Measurements from ENCODE around the gene PPP2R5C.

Gene PPP2R5C

GRCh38 chr14:101889366-101889765, 127.9 kb downstream of the PPP2R5C start:
- Histone ChIP-seq H3K36me3 (ENCODE audit: control insufficient read depth in 1 of 2, insufficient read depth in 2 of 2, low read length in 2 of 2) (peaks cover 15 to 61% of the 10 kb centered on the region in 2 donors), H3K27me3 (ENCODE audit: control insufficient read depth in 1 of 2, insufficient read depth in 2 of 2, low read length in 2 of 2) (no peaks in the 10 kb centered on the region), H3K4me1 (ENCODE audit: control insufficient read depth in 1 of 2, insufficient read depth in 2 of 2, low read length in 2 of 2) (peaks cover 5 to 8% of the 10 kb centered on the region in 2 donors), H3K4me3 (ENCODE audit: low read depth in 1 of 2, low read length in 2 of 2) (no peak overlapping the region), H3K9ac (ENCODE audit: low read depth in 1 of 2, low read length in 2 of 2) (no peak overlapping the region), H3K27ac (ENCODE audit: low read depth, low read length) (no peak overlapping the region), H3K9me3 (ENCODE audit: control insufficient read depth in 1 of 2, low read length in 2 of 2) (no peaks in the 10 kb centered on the region)

GRCh38 chr14:101889898-101890297, 128.4 kb downstream of the PPP2R5C start:
- H3K36me3 ChIP-seq (ENCODE audit: control insufficient read depth in 1 of 2, insufficient read depth in 2 of 2, low read length in 2 of 2) = peaks cover 11 to 61% of the 10 kb centered on the region in 2 donors
- H3K27ac ChIP-seq (ENCODE audit: low read depth, low read length) = no peak overlapping the region
- H3K9ac ChIP-seq (ENCODE audit: low read depth in 1 of 2, low read length in 2 of 2) = no peak overlapping the region
- no peaks in the 10 kb centered on the region for H3K27me3 ChIP-seq (ENCODE audit: control insufficient read depth in 1 of 2, insufficient read depth in 2 of 2, low read length in 2 of 2)
- peaks cover 8 to 12% of the 10 kb centered on the region in 2 donors for H3K4me1 ChIP-seq (ENCODE audit: control insufficient read depth in 1 of 2, insufficient read depth in 2 of 2, low read length in 2 of 2)
- H3K9me3 ChIP-seq (ENCODE audit: control insufficient read depth in 1 of 2, low read length in 2 of 2) = no peaks in the 10 kb centered on the region
- no peak overlapping the region for H3K4me3 ChIP-seq (ENCODE audit: low read depth in 1 of 2, low read length in 2 of 2)

- Histone ChIP-seq H3K27ac (ENCODE audit: low read depth, low read length) (no peak overlapping the region), H3K27me3 (ENCODE audit: control insufficient read depth in 1 of 2, insufficient read depth in 2 of 2, low read length in 2 of 2) (no peaks in the 10 kb centered on the region), H3K4me3 (ENCODE audit: low read depth in 1 of 2, low read length in 2 of 2) (no peak overlapping the region), H3K36me3 (ENCODE audit: control insufficient read depth in 1 of 2, insufficient read depth in 2 of 2, low read length in 2 of 2) (peaks cover 10 to 60% of the 10 kb centered on the region in 2 donors), H3K9ac (ENCODE audit: low read depth in 1 of 2, low read length in 2 of 2) (no peak overlapping the region), H3K9me3 (ENCODE audit: control insufficient read depth in 1 of 2, low read length in 2 of 2) (no peaks in the 10 kb centered on the region), H3K4me1 (ENCODE audit: control insufficient read depth in 1 of 2, insufficient read depth in 2 of 2, low read length in 2 of 2) (peaks cover 8 to 15% of the 10 kb centered on the region in 2 donors)
Measured at GRCh38 chr14:101891471-101891870, 130.0 kb downstream of the PPP2R5C start.

- H3K4me1 ChIP-seq (ENCODE audit: control insufficient read depth in 1 of 2, insufficient read depth in 2 of 2, low read length in 2 of 2) = peaks cover 8 to 15% of the 10 kb centered on the region in 2 donors
- no peak overlapping the region for H3K4me3 ChIP-seq (ENCODE audit: low read depth in 1 of 2, low read length in 2 of 2)
- no peaks in the 10 kb centered on the region for H3K27me3 ChIP-seq (ENCODE audit: control insufficient read depth in 1 of 2, insufficient read depth in 2 of 2, low read length in 2 of 2)
- H3K9me3 ChIP-seq (ENCODE audit: control insufficient read depth in 1 of 2, low read length in 2 of 2) = no peaks in the 10 kb centered on the region
- no peak overlapping the region for H3K27ac ChIP-seq (ENCODE audit: low read depth, low read length)
- H3K36me3 ChIP-seq (ENCODE audit: control insufficient read depth in 1 of 2, insufficient read depth in 2 of 2, low read length in 2 of 2) = peaks cover 17 to 55% of the 10 kb centered on the region in 2 donors
- no peak overlapping the region for H3K9ac ChIP-seq (ENCODE audit: low read depth in 1 of 2, low read length in 2 of 2)
Measured at GRCh38 chr14:101893759-101894158, 132.2 kb downstream of the PPP2R5C start.

GRCh38 chr14:101894365-101895081, 133.0 kb downstream of the PPP2R5C start:
- Histone ChIP-seq H3K4me1 (ENCODE audit: control insufficient read depth in 1 of 2, insufficient read depth in 2 of 2, low read length in 2 of 2) (peaks cover 8 to 15% of the 10 kb centered on the region in 2 donors), H3K9me3 (ENCODE audit: control insufficient read depth in 1 of 2, low read length in 2 of 2) (no peaks in the 10 kb centered on the region), H3K4me3 (ENCODE audit: low read depth in 1 of 2, low read length in 2 of 2) (no peak overlapping the region), H3K27ac (ENCODE audit: low read depth, low read length) (no peak overlapping the region), H3K36me3 (ENCODE audit: control insufficient read depth in 1 of 2, insufficient read depth in 2 of 2, low read length in 2 of 2) (peaks cover 24 to 61% of the 10 kb centered on the region in 2 donors), H3K9ac (ENCODE audit: low read depth in 1 of 2, low read length in 2 of 2) (no peak overlapping the region), H3K27me3 (ENCODE audit: control insufficient read depth in 1 of 2, insufficient read depth in 2 of 2, low read length in 2 of 2) (no peaks in the 10 kb centered on the region)

- H3K9me3 ChIP-seq (ENCODE audit: control insufficient read depth in 1 of 2, low read length in 2 of 2) = no peaks in the 10 kb centered on the region
- peaks cover 24 to 69% of the 10 kb centered on the region in 2 donors for H3K36me3 ChIP-seq (ENCODE audit: control insufficient read depth in 1 of 2, insufficient read depth in 2 of 2, low read length in 2 of 2)
Measured at GRCh38 chr14:101895256-101895655, 133.7 kb downstream of the PPP2R5C start.

GRCh38 chr14:101897326-101897725, 135.8 kb downstream of the PPP2R5C start:
- Histone ChIP-seq H3K9ac (ENCODE audit: low read depth in 1 of 2, low read length in 2 of 2) (no peak overlapping the region), H3K27ac (ENCODE audit: low read depth, low read length) (no peak overlapping the region), H3K4me3 (ENCODE audit: low read depth in 1 of 2, low read length in 2 of 2) (no peak overlapping the region), H3K27me3 (ENCODE audit: control insufficient read depth in 1 of 2, insufficient read depth in 2 of 2, low read length in 2 of 2) (no peaks in the 10 kb centered on the region), H3K9me3 (ENCODE audit: control insufficient read depth in 1 of 2, low read length in 2 of 2) (no peaks in the 10 kb centered on the region), H3K4me1 (ENCODE audit: control insufficient read depth in 1 of 2, insufficient read depth in 2 of 2, low read length in 2 of 2) (peaks cover 8 to 15% of the 10 kb centered on the region in 2 donors), H3K36me3 (ENCODE audit: control insufficient read depth in 1 of 2, insufficient read depth in 2 of 2, low read length in 2 of 2) (peaks cover 32 to 77% of the 10 kb centered on the region in 2 donors)

More at GRCh38 chr14:101895256-101895655, 133.7 kb downstream of the PPP2R5C start:
- H3K4me1 ChIP-seq (ENCODE audit: control insufficient read depth in 1 of 2, insufficient read depth in 2 of 2, low read length in 2 of 2) = peaks cover 8 to 15% of the 10 kb centered on the region in 2 donors
- no peak overlapping the region for H3K4me3 ChIP-seq (ENCODE audit: low read depth in 1 of 2, low read length in 2 of 2)
- H3K27ac ChIP-seq (ENCODE audit: low read depth, low read length) = no peak overlapping the region
- H3K27me3 ChIP-seq (ENCODE audit: control insufficient read depth in 1 of 2, insufficient read depth in 2 of 2, low read length in 2 of 2) = no peaks in the 10 kb centered on the region
- no peak overlapping the region for H3K9ac ChIP-seq (ENCODE audit: low read depth in 1 of 2, low read length in 2 of 2)

- H3K36me3 ChIP-seq (ENCODE audit: control insufficient read depth in 1 of 2, insufficient read depth in 2 of 2, low read length in 2 of 2) = peaks cover 40 to 82% of the 10 kb centered on the region in 2 donors
Measured at GRCh38 chr14:101898416-101898815, 136.9 kb downstream of the PPP2R5C start.

GRCh38 chr14:101899263-101899662, 137.8 kb downstream of the PPP2R5C start:
- Histone ChIP-seq H3K27ac (ENCODE audit: low read depth, low read length) (no peak overlapping the region), H3K27me3 (ENCODE audit: control insufficient read depth in 1 of 2, insufficient read depth in 2 of 2, low read length in 2 of 2) (no peaks in the 10 kb centered on the region), H3K4me3 (ENCODE audit: low read depth in 1 of 2, low read length in 2 of 2) (no peak overlapping the region), H3K4me1 (ENCODE audit: control insufficient read depth in 1 of 2, insufficient read depth in 2 of 2, low read length in 2 of 2) (peaks cover 3 to 8% of the 10 kb centered on the region in 2 donors), H3K9ac (ENCODE audit: low read depth in 1 of 2, low read length in 2 of 2) (no peak overlapping the region), H3K36me3 (ENCODE audit: control insufficient read depth in 1 of 2, insufficient read depth in 2 of 2, low read length in 2 of 2) (peaks cover 40 to 86% of the 10 kb centered on the region in 2 donors), H3K9me3 (ENCODE audit: control insufficient read depth in 1 of 2, low read length in 2 of 2) (no peaks in the 10 kb centered on the region)

More at GRCh38 chr14:101898416-101898815, 136.9 kb downstream of the PPP2R5C start:
- H3K27ac ChIP-seq (ENCODE audit: low read depth, low read length) = no peak overlapping the region
- H3K9ac ChIP-seq (ENCODE audit: low read depth in 1 of 2, low read length in 2 of 2) = no peak overlapping the region
- peaks cover 8 to 15% of the 10 kb centered on the region in 2 donors for H3K4me1 ChIP-seq (ENCODE audit: control insufficient read depth in 1 of 2, insufficient read depth in 2 of 2, low read length in 2 of 2)
- no peaks in the 10 kb centered on the region for H3K9me3 ChIP-seq (ENCODE audit: control insufficient read depth in 1 of 2, low read length in 2 of 2)
- H3K27me3 ChIP-seq (ENCODE audit: control insufficient read depth in 1 of 2, insufficient read depth in 2 of 2, low read length in 2 of 2) = no peaks in the 10 kb centered on the region
- no peak overlapping the region for H3K4me3 ChIP-seq (ENCODE audit: low read depth in 1 of 2, low read length in 2 of 2)

GRCh38 chr14:101900253-101900652, 138.7 kb downstream of the PPP2R5C start:
- Histone ChIP-seq H3K36me3 (ENCODE audit: control insufficient read depth in 1 of 2, insufficient read depth in 2 of 2, low read length in 2 of 2) (peaks cover 46 to 90% of the 10 kb centered on the region in 2 donors), H3K27ac (ENCODE audit: low read depth, low read length) (no peak overlapping the region), H3K27me3 (ENCODE audit: control insufficient read depth in 1 of 2, insufficient read depth in 2 of 2, low read length in 2 of 2) (no peaks in the 10 kb centered on the region)

More at GRCh38 chr14:101900253-101900652, 138.7 kb downstream of the PPP2R5C start:
- Histone ChIP-seq H3K9ac (ENCODE audit: low read depth in 1 of 2, low read length in 2 of 2) (no peak overlapping the region), H3K4me3 (ENCODE audit: low read depth in 1 of 2, low read length in 2 of 2) (no peak overlapping the region), H3K4me1 (ENCODE audit: control insufficient read depth in 1 of 2, insufficient read depth in 2 of 2, low read length in 2 of 2) (no peaks in the 10 kb centered on the region), H3K9me3 (ENCODE audit: control insufficient read depth in 1 of 2, low read length in 2 of 2) (no peaks in the 10 kb centered on the region)

Data from duodenal mucosa (tissue), 2 donors.